Measurements from ENCODE around the gene RAB5A.
"Not testable (repeated sequence)": the region's sequence is repeated elsewhere in the genome, so short reads cannot be mapped to it uniquely, and the experiment has no call there.

RAB5A gene

DNA sequence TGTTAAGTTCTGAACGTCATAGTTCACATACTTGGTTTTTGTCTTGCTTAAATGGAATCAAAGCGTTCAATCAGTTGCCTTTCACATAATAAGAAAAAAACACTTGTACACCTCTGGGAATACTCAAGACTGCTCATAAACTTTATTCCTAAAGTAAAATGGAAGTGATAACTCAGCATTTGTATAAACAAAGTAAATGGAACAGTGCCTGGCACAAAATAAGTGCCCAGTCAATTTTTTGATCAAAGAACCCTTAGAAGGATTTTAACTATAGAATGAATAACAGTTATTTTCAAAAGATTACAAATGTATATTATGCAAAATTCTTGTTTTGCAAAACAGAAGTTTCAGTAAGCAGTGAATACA lies 1.3 kb downstream of the RAB5A start:
- no peak for DNase-seq (ENCODE audit: low read depth)

DNA sequence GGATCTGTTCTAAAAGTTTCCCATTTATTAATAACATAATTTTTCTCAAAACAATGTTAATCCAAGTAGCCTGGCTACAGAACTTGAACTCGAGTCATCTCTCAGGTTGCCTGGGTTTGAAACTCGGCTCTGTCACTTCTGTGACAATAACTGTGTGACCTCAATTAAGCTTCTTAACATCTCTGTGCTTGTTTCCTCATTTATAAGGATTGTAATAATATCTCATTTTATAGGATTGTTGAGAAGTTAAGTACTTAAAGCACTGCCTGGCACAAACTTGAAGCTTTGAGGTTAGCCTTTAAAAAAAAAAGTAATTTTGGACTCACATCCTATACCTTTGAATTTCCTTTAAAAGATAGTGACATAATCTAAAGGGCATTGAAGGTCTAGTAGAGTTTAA lies 3.4 kb downstream of the RAB5A start:
- DNase-seq (ENCODE audit: low read depth), result no peak

DNA sequence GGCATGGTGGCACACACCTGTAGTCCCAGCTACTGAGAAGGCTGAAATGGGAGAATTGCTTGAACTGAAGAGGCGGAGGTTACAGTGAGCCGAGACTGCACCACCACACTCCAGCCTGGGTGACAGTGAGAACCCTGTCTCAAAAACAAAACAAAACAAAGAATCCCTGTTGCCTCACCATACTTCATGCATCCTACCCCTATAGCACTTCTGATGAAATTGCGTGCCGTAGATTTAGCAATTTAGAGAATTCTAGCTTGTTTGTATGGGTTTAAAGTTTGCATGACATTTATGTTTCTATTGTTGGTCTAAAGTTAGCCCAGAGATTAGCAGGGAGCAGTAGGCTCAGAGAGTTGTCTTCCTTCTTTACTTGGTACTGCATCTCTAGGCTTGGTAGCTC lies 7.8 kb downstream of the RAB5A start:
- no peak for DNase-seq (ENCODE audit: low read depth)

DNA sequence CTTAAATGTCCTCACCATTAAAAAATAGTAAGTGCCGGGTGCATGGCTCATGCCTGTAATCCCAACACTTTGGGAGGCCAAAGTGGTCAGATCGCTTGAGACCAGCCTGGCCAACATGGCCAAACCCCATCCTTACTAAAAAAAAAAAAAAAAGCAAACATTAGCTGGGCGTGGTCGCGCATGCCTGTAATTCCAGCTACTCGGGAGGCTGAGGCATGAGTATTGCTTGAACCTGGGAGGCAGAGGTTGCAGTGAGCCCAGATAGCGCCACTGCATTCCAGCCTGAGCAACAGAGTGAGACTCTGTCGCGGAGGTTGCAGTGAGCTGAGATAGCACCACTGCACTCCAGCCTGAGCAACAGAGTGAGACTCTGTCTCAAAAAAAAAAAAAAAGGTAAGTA lies 10.5 kb downstream of the RAB5A start:
- not testable (repeated sequence) for DNase-seq (ENCODE audit: low read depth)

DNA sequence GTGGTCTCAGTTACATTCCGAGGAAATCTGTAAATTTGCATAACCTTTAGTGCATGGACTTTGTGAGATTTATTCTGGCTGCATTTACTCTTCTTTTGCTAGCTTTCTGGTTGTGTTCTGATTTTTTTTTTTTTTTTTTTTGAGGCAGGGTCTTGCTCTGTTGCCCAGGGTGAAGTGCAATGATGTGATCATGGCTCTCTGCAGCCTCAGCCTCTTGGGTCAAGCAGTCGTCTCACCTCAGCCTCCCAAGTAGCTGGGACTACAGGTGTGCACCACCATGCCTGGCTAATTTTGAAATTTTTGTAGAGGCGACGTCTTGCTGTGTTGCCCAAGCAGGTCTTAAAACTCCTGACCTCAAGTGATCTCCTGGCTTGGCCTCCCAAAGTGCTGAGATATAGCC lies 12.6 kb downstream of the RAB5A start:
- no peak for DNase-seq (ENCODE audit: low read depth)

DNA sequence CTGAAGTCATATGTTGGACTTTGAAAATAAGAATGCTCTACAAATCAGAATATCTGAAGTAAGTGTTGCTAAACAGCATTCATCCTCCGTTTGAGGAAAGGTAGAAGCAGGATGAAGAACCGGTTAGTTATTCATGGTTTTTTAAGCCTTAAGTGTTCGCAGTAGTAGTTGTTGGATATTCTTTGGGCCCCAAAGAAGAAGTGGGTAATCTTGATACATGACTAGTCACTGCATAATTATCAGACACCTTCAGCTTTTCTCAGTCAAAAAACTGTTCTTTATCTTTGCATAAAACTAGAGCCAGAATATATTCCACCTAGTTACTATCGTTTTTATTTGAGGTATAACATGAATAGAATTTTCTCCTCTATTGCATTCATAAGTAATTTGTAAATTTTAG lies 13.8 kb downstream of the RAB5A start:
- DNase-seq (ENCODE audit: low read depth), result no peak

DNA sequence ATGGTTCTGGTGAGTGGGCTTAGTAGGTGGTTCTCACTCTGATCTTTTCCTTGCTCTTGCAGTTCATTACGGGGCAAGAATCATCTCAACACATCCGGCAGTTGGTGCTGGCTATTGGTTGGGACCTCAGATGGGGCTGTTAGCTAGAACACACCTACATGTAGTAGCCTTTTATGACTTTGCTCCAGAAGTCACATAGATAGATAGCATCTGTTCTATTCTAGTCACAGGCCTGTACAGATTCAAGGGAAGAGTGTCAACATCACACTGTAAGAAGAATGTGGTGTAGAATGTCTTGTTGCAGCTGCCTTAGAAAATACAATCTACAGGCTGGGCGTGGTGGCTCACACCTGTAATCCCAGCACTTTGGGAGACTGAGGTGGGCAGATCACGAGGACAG lies 15.1 kb downstream of the RAB5A start:
- DNase-seq (ENCODE audit: low read depth), result no peak

DNA sequence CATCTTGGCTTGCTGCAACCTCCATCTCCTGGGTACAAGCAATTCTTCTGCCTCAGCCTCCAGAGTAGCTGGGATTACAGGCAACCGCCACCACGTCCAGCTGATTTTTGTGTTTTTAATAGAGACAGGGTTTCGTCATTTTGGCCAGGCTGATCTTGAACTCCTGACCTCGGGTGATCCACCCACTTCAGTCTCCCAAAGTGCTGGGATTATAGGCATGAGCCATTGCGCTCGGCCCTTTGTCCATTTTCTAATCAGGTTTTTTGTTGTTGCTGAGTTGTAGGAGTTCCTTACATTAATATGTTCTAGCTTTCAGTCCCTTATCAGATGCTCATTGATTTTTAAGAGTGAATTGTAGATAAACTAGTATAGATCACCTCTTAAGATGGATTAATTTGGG lies 20.3 kb downstream of the RAB5A start:
- DNase-seq (ENCODE audit: low read depth), result no peak

DNA sequence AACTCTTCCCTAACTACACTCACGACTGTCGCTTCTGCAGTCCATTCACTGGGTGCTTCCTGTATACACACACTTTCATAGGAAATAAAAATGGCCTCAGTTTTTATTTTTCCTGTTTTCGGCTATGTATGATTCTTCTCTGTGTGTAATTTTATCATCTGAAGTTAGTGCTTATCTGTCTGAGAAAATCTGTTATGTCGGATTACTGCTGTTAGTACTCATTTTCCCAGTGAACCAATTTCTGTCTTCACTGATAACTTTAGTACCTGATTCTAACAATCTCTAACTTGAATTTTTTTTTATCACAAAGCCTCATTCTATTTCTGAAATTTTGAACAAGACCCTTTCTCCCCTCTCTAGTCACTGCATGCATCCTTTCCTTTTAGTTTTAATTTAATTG lies 20.9 kb downstream of the RAB5A start:
- DNase-seq (ENCODE audit: low read depth), result no peak

DNA sequence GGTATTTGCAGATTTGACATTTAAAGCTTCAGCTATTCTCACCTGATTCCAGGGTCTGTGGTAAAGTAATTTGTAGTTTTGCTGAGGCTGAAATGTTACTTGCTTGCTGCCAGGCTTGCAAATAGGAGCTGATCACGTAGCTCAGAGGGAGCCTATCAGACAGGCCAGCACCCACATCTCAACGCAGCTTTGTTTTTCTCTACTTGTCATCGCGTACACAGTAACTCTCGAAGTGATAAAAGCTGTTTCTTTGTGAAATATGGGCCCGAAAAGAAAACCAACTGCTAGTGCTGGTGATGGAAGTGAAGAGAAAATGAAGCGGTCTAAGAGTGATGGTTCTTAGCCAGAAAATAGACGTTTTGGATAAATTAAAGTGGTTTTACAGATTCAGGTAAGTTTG lies 23.4 kb downstream of the RAB5A start:
- DNase-seq (ENCODE audit: low read depth), result no peak

DNA sequence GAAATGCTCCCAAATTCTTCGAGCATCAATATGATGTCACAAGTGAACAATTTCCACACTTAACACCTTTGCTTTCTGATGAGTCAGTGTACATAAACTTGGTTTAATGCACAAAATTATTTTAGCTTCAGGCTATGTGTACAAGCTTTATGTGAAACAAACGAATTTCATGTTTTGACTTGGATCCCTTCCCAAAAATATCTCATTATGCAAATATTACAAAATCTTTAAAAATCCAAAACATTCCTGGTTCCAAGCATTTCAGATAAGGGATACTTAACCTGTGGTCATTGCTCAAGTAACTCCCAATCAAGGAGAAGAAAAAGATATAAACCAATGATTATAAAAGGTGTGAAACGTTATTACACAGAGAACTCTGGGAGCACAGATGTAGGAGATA lies 25.2 kb downstream of the RAB5A start:
- no peak for DNase-seq (ENCODE audit: low read depth)

DNA sequence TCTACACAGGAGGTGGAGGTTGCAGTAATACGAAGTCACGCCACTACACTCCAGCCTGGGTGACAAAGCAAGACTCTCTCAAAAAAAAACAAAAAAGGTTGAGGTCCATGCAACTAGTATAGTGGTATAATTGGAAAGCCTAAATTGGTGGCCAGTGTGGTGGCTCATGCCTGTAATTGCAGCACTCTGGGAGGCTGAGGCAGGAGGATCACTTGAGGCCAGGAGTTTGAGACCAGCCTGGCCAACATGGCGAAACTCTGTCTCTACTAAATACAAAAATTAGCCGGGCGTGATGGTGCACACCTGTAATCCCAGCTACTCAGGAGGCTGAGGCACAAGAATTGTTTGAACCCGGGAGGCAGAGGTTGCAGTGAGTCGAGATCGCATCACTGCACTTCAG lies 42.0 kb downstream of the RAB5A start:
- not testable (repeated sequence) for DNase-seq (ENCODE audit: low read depth)

DNA sequence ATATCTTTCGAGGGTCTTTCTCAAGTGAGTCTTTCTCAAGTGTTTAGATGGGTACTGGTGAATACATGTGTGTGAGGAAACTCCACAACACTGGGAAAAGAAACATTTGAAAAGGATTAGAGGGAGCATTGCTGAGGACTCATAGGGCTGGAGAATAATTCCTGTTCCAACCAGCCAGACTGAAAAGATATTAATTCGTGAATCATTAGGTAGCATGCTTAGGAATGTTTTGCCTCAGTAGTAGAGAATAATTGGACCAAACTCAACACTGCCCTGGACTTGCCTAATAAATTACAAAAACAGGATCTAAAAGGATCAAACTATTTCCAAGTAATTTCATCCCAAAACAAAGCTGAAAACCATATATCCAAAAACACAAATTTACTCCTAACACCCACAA lies 47.9 kb downstream of the RAB5A start:
- DNase-seq (ENCODE audit: low read depth), result no peak

DNA sequence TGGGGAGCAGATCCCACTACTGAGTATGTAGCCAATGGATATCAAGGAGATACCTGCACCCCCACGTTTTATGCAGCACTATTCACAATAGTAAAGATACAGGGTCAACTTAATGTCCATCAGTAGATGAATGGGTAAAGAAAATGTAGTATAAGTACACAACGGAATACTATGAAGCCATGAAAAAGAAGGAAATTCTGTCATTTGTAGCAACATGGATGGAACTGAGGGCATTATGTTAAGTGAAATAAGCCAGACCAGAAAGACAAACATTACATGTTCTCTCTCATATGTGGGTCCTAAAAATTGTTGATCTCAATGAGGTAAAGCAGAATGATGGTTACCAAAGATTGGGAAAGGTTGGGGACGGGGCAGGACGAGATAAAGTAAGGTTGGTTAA lies 50.6 kb downstream of the RAB5A start:
- no peak for DNase-seq (ENCODE audit: low read depth)

DNA sequence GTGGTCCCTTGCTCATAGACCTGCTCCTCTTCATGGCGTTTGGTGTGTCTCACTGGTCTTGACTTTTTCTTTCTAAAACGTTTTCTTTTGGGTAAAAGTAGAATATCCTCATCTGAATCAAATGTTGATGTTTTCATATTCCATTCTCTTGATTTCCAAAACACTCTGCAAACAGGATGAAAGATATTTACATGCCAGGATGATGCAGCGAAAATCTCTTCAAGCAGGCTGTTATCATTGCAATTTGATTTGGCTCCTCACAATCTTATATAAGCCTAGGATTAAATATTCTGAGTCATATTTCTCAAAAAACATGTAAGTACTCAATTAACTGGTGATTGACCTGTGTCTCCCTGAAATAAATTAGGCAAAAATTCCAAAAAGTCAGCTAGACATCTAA lies 55.0 kb downstream of the RAB5A start:
- DNase-seq (ENCODE audit: low read depth), result no peak

DNA sequence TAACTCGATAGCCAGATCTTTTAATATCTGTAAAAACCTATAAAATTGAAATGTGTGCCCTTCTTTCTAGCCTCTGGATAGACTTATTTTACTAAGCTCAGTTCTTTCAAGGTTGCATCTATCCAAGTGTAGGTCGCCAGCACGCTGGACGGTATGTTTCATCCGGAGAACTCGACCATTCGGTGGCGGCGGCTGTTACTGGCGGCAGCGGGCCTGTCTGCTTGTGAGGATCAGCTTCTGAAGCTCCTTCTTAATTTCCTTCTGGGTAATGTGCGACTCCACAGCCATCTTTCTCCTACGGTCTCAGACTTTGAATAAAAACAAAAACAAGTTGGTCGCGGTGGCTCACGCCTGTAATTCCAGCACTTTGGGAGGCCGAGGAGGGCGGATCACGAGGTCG lies 61.1 kb downstream of the RAB5A start:
- no peak for DNase-seq (ENCODE audit: low read depth)

DNA sequence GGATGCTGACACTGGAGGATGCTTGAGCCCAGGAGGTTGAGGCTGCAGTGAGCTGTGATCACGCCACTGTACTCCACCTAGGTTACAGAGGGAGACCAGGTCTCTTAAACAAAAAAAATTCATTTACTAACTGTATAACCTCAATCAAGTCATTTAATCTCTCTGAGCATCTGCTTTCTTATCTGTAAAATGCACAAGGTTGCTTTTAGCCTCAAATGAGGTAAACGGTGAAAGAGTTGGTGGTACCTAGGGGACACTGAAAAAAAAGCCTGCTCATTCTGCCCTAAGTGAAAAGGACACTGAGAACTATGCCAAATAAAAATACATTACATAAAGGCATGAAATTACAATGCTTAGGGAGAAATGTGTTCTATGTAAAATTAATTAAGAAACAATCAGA lies 61.7 kb downstream of the RAB5A start:
- DNase-seq (ENCODE audit: low read depth), result no peak

DNA sequence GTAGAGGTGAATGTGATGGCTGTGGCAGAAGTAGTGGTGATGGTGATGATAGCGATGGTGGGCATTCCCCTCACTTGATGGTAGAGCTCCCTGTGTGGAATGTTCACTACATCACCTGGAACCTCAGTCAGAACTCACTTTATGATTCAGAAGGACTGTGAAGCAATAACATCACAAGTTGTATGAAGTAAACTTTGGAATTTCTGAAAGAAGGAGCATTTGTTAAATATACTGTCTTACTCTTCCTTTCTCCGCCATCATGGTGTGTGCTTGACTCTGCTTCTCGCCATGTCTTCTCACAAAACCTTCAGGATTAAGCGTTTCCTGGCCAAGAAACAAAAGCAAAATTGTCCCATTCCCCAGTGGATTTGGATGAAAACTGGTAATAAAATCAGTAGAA lies 65.3 kb downstream of the RAB5A start, which contains the start of gene PP2D1:
Gene PP2D1, minus strand, starts transcription at position 101 of the 400 bp plus-strand sequence. CDS start 192 bp downstream, outside the sequence.
- no peak for DNase-seq (ENCODE audit: low read depth)

DNA sequence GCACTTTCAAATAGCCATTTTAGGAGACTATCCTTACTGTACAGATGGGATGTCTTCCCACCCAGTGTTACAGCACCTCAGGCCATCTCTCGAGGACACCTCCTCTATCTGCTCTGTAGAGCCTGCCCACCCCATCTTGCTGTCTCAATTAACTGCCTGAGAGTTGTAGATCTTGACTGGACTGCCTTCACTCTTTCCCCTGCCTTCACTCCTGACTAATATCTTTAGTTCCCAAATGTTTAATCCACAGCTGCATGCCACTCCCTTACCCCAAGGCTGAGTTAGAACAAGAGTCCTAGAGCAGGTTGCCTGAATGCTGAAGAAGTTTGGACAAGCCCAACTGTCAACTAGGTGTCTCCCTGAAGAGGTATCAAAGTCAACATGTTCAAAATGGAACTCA lies 66.5 kb downstream of the RAB5A start:
- no peak for DNase-seq (ENCODE audit: low read depth)

DNA sequence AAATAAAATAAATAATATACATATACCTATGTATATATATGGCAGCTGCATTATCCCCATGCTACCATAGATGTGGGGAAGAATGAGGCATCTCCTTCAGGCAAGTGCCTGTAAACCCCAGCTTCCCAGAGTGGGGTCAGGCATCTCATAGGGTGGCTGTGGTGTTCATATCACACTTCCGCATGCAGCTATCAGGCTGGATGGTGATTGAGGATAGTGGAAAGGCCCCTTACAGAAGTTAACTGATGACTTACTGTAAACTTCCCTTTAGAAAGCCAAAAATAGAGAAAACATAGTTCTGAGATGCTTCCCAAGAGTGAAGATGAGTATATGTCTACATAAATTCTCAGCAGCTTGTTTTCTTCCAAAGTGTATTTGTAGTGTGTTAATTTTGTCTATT lies 68.6 kb downstream of the RAB5A start:
- DNase-seq (ENCODE audit: low read depth), result no peak

DNA sequence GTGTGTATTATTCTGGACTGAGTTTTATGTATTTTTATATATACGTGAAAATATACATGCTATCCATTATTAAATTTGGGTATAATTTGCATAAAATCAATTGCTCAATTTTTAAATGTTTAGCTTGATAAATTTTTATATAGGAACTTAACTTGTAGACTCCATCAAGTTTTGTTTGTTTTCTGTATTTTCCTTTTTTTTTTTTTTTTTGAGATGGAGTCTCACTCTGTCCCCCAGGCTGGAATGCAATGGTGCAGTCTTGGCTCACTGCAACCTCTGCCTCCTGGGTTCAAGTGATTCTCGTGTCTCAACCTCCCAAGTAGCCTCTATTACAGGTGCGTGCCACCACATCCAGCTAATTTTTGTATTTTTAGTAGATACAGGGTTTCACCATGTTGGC lies 69.2 kb downstream of the RAB5A start:
- DNase-seq (ENCODE audit: low read depth), result not testable (repeated sequence)

DNA sequence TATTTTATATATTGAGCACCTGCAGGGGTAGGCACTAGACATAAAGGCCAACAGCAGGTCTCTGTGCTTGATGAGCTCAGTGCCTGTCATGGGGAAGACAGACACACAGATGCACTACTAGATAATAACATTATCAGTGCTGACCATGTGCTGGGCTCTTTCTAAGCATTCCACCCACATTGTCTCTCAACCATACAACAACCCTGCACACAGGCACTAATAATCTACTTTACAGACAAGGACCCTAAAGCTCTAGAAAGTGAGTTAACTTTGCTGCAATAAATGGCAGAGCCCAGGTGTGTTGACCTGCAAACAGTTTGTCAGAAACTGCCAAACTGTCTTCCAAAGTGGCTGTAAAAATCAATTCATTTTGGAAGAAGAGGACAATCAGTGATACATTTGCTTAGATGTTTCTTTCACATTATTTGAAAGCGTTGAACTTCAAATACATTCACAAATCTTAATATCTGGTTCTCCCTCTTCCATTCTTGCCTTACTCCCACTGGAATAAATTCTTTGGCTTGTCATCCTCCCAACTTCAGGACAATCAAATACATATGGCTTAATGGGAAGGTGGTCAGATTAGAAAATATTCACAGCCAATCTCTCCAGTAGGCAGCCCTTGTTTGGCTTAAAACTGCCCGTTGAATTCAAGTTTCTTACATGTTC lies 76.2 kb downstream of the RAB5A start:
- no peak for DNase-seq (ENCODE audit: low read depth)

DNA sequence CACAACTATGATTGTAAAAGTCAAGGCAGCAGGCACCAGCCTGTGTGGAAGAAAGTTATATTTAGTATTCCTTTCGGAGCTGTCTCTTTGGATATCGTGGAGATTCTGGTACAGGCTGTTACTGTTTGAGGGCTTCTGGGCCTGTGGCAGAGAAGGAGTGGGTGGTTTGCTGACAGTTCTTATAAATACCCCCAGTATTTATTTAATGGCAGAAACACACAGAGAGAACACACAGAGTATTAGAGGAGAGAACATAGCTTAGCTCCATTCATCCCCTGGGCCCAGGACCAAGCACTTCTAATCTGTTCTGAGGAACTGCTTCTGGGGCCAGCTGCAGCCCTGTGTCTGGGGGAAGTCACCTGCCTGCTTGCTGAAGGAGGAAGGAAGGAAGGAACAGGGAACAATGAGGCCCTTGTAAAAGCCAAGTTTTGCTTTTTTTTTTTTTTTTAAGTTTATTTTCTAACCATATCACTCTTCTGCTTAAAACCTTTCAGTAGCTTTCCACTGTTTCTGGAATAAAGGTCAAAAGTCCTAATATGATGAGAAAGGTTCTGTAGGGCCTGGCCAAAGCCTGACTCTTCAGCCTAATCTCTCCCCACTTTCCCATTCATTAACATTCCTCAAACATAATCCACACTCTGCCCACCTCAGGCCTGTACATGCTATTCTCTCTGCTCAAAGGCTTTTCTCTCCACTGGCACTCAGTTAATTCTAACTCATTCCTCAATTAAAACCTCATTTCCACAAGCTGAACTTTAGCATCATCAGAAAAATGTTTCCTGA lies 76.9 kb downstream of the RAB5A start:
- DNase-seq (ENCODE audit: low read depth), result no peak

DNA sequence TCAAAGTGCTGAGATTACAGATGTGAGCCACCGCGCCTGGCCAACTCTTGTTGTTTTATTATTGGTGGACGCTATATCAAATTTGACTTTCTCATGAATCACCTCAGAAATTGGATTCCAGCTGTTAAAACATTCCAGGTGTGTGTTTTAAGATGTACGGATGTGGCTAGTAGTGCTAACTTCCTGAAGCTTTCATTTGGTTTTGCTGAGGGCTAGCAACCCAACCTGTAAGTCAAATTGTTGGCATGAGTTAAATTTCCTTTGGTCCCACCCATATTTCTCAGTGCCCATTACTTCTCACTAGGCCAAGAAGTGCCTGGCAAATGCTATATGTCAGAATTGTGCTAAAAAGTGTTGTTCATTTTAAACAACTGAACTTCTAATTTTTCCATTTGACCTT lies 80.2 kb downstream of the RAB5A start:
- DNase-seq (ENCODE audit: low read depth), result no peak
